Measurements from ENCODE around the gene SLC39A10. TPM values are rescaled to one million over a fixed set of nuclear protein-coding genes. Genes with fewer than 3 reads are reported as not detected.

The SLC39A10 gene
- total and polyA plus RNA-seq, 2 experiments from 2014 or later = 48.0 to 82.6 TPM

DNA sequence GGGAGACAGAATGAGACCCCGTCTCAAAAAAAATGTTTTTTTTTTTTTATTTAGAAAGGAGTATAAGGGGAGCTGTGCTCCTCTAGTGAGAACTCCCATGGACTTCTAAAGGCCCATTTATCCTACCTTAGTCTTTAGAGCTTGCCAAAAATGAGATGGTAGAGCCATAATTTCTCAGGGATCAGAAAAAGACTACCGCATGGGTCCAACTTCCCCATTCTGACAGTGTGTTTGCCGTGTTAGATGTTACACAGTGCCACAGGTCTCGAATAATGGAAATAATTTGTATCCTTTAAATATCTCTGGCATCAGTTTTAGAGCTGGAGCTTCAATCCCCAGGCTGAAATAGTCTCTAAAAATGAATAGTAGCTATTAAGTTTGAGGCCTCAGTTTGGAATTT, 6.0 kb upstream of the SLC39A10 start:
- H3K27me3 ChIP-seq (replicated peaks; ENCODE audit: insufficient read depth) = no peaks in the 10 kb centered on the region
- no peak for DNase-seq
- TF ChIP-seq EZH2phosphoT487 (IDR thresholded peaks at IDR 0.05; ENCODE audit: insufficient read depth, low read depth) (no peak), EZH2 (IDR thresholded peaks at IDR 0.05; ENCODE audit: insufficient read depth, poor library complexity, severe bottlenecking) (no peak)
- H3K4me3 ChIP-seq = no peak overlapping the region
- H3K27ac ChIP-seq = no peak overlapping the region
- no peak overlapping the region for H2AFZ ChIP-seq
- H3K9me3 ChIP-seq (ENCODE audit: low read depth) = no peaks in the 10 kb centered on the region
- peaks cover 13% of the 10 kb centered on the region for H3F3A ChIP-seq (ENCODE audit: insufficient read depth)
- no peak overlapping the region for H3K9ac ChIP-seq
- in situ Hi-C loops (cut with MboI) = loop anchor here (25.0 kb wide), 2 partner anchors 339 to 411 kb away; partner anchors contain the start of gene DNAH7
- no peaks in the 10 kb centered on the region for H3K9me2 ChIP-seq (ENCODE audit: insufficient read depth)
- no peak overlapping the region for H3K4me2 ChIP-seq (ENCODE audit: unreplicated experiment)
- peaks cover 7% of the 10 kb centered on the region for H3K4me1 ChIP-seq (ENCODE audit: insufficient read depth)
- WGBS, 2 experiments (ENCODE audit: low coverage in 1 of 2, low lambda C conversion rate in 2 of 2, missing lambda C conversion rate in 2 of 2) = 73 to 80% methylated on average over 4 of the region's 4 CpGs
- H4K20me1 ChIP-seq (ENCODE audit: insufficient read depth) = no peaks in the 10 kb centered on the region
- no peaks in the 10 kb centered on the region for H3K79me2 ChIP-seq (ENCODE audit: insufficient read depth)
- no peaks in the 10 kb centered on the region for H3K36me3 ChIP-seq (ENCODE audit: low read depth)

DNA sequence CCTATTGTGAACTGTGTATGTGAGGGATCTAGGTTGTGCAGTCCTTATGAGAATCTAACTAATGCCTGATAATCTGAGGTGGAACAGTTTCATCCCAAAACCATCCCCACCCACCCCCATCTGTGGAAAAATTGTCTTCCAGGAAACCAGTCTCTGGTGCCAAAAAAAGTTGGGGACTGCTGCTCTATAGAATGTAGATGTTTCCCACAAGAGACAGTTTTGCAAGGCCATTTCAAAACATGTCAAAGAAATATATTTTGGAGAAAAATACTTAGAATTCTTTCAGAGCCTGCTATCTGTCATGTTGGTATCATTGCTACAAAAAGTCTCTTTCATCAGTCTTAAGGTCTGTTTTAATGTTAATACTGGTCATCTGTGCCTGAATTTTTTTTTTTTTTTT, 4.1 kb upstream of the SLC39A10 start:
- H3K79me2 ChIP-seq (ENCODE audit: insufficient read depth) = peaks cover 8% of the 10 kb centered on the region
- H3K36me3 ChIP-seq (ENCODE audit: low read depth) = no peaks in the 10 kb centered on the region
- H3K27ac ChIP-seq = no peak overlapping the region
- in situ Hi-C loops (cut with MboI) = loop anchor here (25.0 kb wide), 2 partner anchors 341 to 409 kb away; partner anchors contain the start of gene DNAH7
- H3K4me1 ChIP-seq (ENCODE audit: insufficient read depth) = peaks cover 11% of the 10 kb centered on the region
- H4K20me1 ChIP-seq (ENCODE audit: insufficient read depth) = no peaks in the 10 kb centered on the region
- no peak overlapping the region for H2AFZ ChIP-seq
- H3K9me3 ChIP-seq (ENCODE audit: low read depth) = no peaks in the 10 kb centered on the region
- TF ChIP-seq EZH2phosphoT487 (IDR thresholded peaks at IDR 0.05; ENCODE audit: insufficient read depth, low read depth) = no peak
- no peak for TF ChIP-seq EZH2 (IDR thresholded peaks at IDR 0.05; ENCODE audit: insufficient read depth, poor library complexity, severe bottlenecking)
- H3K9ac ChIP-seq = no peak overlapping the region
- no peak for DNase-seq
- no peaks in the 10 kb centered on the region for H3K27me3 ChIP-seq (replicated peaks; ENCODE audit: insufficient read depth)
- no peaks in the 10 kb centered on the region for H3K9me2 ChIP-seq (ENCODE audit: insufficient read depth)
- H3K4me3 ChIP-seq = no peak overlapping the region
- H3K4me2 ChIP-seq (ENCODE audit: unreplicated experiment) = no peak overlapping the region
- peaks cover 15% of the 10 kb centered on the region for H3F3A ChIP-seq (ENCODE audit: insufficient read depth)

DNA sequence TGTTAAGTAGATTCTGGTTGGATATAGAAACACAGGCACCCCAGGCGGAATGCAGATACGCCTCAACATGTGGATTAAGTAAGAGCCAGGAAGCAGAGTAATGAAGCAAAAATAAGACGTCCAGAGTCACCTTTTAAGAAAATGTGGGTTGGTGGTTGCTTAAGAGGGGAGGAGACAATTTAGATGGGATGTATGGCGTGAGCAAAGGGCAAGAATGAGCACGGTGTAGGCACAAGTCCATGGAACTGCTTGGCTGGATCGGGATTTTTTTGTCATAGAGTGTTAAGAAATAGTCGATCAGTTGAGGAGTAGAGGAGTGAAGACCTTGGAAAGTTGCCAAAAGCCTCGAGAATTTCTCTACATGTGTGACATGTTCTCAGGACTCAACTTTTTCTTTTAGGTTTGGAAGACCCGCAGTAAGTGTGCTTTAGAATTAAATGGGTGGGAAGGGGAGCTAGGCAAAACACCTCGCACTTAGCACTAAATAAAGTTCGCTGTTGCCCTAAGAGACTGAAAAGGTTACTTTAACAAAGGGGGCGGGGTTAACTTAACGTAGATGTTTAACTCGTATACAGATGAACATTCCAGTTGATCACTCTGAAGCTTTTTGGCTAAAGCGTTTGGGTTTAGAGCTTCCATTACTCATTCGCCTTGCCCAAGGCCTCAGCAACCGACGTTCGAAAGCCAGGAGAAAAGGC, 716 bp upstream of the SLC39A10 start:
- peak overlapping the region; percentile 74 for H3K4me2 ChIP-seq (ENCODE audit: unreplicated experiment)
- no peak for DNase-seq
- H3F3A ChIP-seq (ENCODE audit: insufficient read depth) = peaks cover 44% of the 10 kb centered on the region
- H3K4me3 ChIP-seq = peak overlapping the region; percentile 91
- no peak for TF ChIP-seq EZH2phosphoT487 (IDR thresholded peaks at IDR 0.05; ENCODE audit: insufficient read depth, low read depth)
- TF ChIP-seq EZH2 (IDR thresholded peaks at IDR 0.05; ENCODE audit: insufficient read depth, poor library complexity, severe bottlenecking) = no peak
- H3K27ac ChIP-seq = peak overlapping the region; percentile 93
- H2AFZ ChIP-seq = peak overlapping the region; percentile 66
- 29 to 30% methylated on average over 19 of the region's 19 CpGs for WGBS, 2 experiments (ENCODE audit: low coverage in 1 of 2, low lambda C conversion rate in 2 of 2, missing lambda C conversion rate in 2 of 2)
- in situ Hi-C loops (cut with MboI) = loop anchor here (25.0 kb wide), 2 partner anchors 344 to 406 kb away; partner anchors contain the start of gene DNAH7
- H3K36me3 ChIP-seq (ENCODE audit: low read depth) = 0 out of 2 replicates have a peak, but pooled peaks cover 7% of the 10 kb centered on the region
- peaks cover 20% of the 10 kb centered on the region for H3K4me1 ChIP-seq (ENCODE audit: insufficient read depth)
- H3K27me3 ChIP-seq (replicated peaks; ENCODE audit: insufficient read depth) = no peaks in the 10 kb centered on the region
- no peaks in the 10 kb centered on the region for H3K9me3 ChIP-seq (ENCODE audit: low read depth)
- H3K9ac ChIP-seq = peak overlapping the region; percentile 99
- H3K9me2 ChIP-seq (ENCODE audit: insufficient read depth) = no peaks in the 10 kb centered on the region
- H3K79me2 ChIP-seq (ENCODE audit: insufficient read depth) = peaks cover 42% of the 10 kb centered on the region
- no peaks in the 10 kb centered on the region for H4K20me1 ChIP-seq (ENCODE audit: insufficient read depth)

DNA sequence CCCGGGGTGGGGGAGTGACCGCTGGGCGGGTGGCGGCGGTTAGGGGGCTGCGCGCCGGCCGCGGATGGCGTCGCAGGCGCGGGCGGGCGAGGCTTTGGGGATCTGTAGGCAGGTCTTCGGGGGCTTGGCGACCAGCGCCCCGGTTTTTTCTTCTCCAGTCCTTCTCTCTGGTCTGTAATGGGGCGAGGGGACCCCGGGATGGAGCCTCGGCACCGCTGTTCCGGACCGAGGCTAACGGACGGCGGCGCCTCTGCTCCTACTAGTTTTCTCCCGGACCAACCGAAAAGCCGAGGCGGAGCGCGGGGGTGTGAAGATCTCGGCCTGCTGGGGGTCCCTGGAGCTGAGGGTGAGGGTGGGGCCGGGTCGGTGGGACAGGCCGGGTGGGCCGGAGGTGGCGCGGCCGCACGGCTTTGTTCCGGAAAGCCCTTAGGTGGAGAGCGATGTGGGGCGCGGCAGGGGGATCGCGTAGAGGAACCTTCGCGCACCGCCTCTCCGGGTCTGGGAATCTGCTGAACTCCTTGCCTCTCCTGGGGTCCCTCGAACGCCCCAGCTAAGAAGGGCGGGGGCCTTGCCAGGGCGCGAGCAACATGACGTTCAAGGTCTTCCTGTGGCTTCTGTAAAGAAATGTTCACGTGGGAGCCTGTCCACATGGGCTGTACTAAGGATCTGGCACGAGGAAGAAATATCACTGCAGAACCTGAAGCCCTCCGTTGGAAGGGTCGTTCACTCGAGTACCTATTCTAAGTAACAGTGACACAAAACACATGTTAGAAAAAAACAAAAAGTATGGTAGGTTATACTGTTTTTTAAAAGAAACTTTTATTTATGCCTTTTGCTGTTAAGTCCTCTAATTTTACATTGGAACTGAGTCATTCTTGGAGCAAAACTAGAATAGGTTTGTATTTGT, 861 bp downstream of the SLC39A10 start:
- peak; percentile 83 for DNase-seq
- Histone ChIP-seq H3K79me2 (ENCODE audit: insufficient read depth) (peaks cover 56% of the 10 kb centered on the region), H3K4me2 (ENCODE audit: unreplicated experiment) (peak overlapping the region; percentile 93), H3F3A (ENCODE audit: insufficient read depth) (peaks cover 60% of the 10 kb centered on the region), H3K4me1 (ENCODE audit: insufficient read depth) (peaks cover 31% of the 10 kb centered on the region), H4K20me1 (ENCODE audit: insufficient read depth) (no peaks in the 10 kb centered on the region), H3K9me2 (ENCODE audit: insufficient read depth) (no peaks in the 10 kb centered on the region), H3K9me3 (ENCODE audit: low read depth) (no peaks in the 10 kb centered on the region), H3K9ac (peak overlapping the region; percentile 99), H3K4me3 (peak overlapping the region; percentile 91), H3K27me3 (replicated peaks; ENCODE audit: insufficient read depth) (no peaks in the 10 kb centered on the region), H3K27ac (peak overlapping the region; percentile 93), H2AFZ (no peak overlapping the region), H3K36me3 (ENCODE audit: low read depth) (0 out of 2 replicates have a peak, but pooled peaks cover 7% of the 10 kb centered on the region)
- TF ChIP-seq EZH2 (IDR thresholded peaks at IDR 0.05; ENCODE audit: insufficient read depth, poor library complexity, severe bottlenecking) (no peak), EZH2phosphoT487 (IDR thresholded peaks at IDR 0.05; ENCODE audit: insufficient read depth, low read depth) (no peak)
- WGBS, 2 experiments (ENCODE audit: low coverage in 1 of 2, low lambda C conversion rate in 2 of 2, missing lambda C conversion rate in 2 of 2) = 1% methylated on average over 23 to 66 of the region's 66 CpGs
- in situ Hi-C loops (cut with MboI) = loop anchor here (25.0 kb wide), 2 partner anchors 346 to 404 kb away; partner anchors contain the start of gene DNAH7

All from GM23248 (cell line).